GM06990 (cell line): ENCODE results near the gene CEP89.

ENCODE experiments used
- DNase-seq: peaks from one replicate; pipeline ENCODE4 v3.0.0-alpha.2; 2011; ENCODE audit not compliant: insufficient read length; ENCODE audit errors: extremely low read depth
- H3K27me3 ChIP-seq: replicated peaks from 2 replicates; pipeline ENCODE4 v1.6.0; 2011; ENCODE audit warnings: low read length; ENCODE audit not compliant: control insufficient read depth, insufficient read depth
- H3K36me3 ChIP-seq: 2 replicates; pipeline ENCODE4 v1.5.1; 2011; ENCODE audit warnings: low read length; ENCODE audit not compliant: control insufficient read depth, insufficient read depth
- H3K4me3 ChIP-seq: replicated peaks from 2 replicates; pipeline ENCODE4 v1.5.1; 2011; ENCODE audit warnings: low read depth, mild to moderate bottlenecking, control low read depth, low read length
- TF ChIP-seq, protein P1 (sequence below): IDR thresholded peaks from 2 replicates; pipeline ENCODE4 v1.5.1; 2011; ENCODE audit warnings: low read length, control low read depth, mild to moderate bottlenecking, inconsistent platforms; ENCODE audit not compliant: insufficient read depth, poor library complexity, severe bottlenecking

Gene CEP89

DNA sequence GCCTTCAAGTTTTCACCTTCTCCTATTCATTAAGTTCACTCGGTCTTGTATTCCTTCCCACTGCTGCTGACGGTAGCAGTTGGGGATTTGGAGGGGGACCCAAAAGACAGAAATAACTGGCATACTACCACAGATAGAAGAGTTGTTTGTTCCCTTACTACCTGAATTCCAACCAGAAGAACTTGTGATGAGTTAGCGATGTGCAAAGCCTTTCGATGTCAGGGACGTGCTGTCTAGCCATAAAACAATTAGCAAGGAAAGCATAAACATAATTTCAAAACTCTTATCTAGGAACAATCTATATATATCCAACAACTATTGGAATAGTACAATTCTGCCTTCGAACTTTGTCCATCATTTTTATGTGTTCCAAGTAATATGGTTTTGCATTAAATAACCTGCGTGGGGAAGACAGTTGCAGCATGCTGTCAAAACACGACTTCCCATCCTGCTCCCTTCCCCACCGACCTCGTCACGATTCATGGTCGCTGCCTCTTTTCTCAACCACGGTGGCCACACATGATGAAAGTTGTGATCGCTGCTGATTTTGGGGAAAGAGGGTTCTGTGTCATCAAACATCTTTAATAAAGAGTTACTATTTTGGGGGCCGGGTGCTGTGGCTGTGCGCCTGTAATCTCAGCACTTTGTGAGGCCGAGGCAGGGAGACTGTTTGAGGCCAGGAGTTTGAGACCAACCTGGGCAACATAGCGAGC lies 98.4 kb downstream of the CEP89 start:
- TF ChIP-seq, protein P1, sequence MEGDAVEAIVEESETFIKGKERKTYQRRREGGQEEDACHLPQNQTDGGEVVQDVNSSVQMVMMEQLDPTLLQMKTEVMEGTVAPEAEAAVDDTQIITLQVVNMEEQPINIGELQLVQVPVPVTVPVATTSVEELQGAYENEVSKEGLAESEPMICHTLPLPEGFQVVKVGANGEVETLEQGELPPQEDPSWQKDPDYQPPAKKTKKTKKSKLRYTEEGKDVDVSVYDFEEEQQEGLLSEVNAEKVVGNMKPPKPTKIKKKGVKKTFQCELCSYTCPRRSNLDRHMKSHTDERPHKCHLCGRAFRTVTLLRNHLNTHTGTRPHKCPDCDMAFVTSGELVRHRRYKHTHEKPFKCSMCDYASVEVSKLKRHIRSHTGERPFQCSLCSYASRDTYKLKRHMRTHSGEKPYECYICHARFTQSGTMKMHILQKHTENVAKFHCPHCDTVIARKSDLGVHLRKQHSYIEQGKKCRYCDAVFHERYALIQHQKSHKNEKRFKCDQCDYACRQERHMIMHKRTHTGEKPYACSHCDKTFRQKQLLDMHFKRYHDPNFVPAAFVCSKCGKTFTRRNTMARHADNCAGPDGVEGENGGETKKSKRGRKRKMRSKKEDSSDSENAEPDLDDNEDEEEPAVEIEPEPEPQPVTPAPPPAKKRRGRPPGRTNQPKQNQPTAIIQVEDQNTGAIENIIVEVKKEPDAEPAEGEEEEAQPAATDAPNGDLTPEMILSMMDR: no peak

GRCh38 chr19:32872391-32872790 lies 99.4 kb downstream of the CEP89 start:
- DNase-seq: no peak

More for the DNA sequence above, 98.4 kb downstream of the CEP89 start:
- Histone ChIP-seq H3K4me3 (no peak overlapping the region), H3K36me3 (no peaks in the 10 kb centered on the region; the same call in 1 of the 2 replicates), H3K27me3 (no peaks in the 10 kb centered on the region)
- no peak for DNase-seq

DNA sequence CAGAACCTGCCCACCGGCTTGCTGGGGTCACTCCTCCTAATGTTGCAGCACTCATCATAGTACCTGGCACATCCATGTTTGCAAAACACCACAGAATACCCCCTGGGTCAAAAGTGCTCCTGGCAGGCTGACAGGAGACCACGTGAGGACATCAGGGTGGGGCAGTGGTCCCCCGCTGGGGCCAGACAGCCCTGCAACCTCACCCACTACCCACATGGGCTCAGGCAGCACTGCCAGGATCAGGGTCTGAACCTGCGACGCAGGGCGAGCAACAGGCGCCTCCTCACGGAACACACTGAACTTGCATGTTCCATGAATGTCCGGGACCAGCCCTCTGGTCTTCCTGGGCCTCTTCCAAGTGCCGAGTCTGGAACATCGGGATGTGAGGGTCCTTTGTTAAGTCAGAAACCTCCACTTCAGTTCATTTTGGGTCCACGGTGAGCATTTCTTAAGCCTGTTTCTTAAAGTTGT lies 100.7 kb downstream of the CEP89 start:
- no peak for DNase-seq
- Histone ChIP-seq H3K4me3 (no peak overlapping the region), H3K27me3 (no peaks in the 10 kb centered on the region; the same call in 1 of the 2 replicates), H3K36me3 (no peaks in the 10 kb centered on the region)
- TF ChIP-seq, protein P1: no peak

More at GRCh38 chr19:32872391-32872790, 99.4 kb downstream of the CEP89 start:
- TF ChIP-seq, protein P1: no peak
- Histone ChIP-seq H3K36me3 (no peaks in the 10 kb centered on the region; the same call in 1 of the 2 replicates), H3K4me3 (no peak overlapping the region), H3K27me3 (no peaks in the 10 kb centered on the region)

DNA sequence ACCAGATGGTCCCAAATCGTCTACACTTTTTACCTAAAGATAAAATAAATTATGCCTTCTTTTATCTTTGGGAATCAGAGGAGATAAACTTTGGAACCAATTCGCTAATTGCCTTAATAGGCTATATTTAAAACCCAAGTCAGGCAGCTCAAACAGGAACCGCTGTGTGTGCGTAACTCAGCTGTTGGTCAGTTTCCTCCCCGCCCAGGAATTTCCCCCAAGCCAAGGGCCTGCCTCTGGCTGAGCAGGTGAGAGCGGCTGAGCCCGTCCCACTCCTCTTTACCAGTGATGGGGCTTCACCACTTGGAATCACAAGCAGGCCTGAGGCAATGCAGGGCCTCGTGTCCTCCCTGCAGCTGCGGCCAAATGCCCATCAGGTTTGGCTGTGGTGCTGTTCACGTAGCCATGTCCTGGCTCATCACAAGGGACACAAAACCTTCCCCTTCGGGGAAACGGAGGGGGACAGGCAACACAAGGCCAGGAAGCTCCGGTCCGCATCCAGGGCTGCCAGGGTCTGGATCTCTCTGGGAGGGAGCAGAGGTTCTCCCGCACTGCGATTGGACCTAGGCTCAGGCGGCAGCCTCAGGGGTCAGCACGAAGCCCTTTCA lies 101.7 kb downstream of the CEP89 start:
- Histone ChIP-seq H3K27me3 (no peaks in the 10 kb centered on the region; the same call in 1 of the 2 replicates), H3K4me3 (no peak overlapping the region), H3K36me3 (no peaks in the 10 kb centered on the region)
- TF ChIP-seq, protein P1: no peak
- DNase-seq: no peak

- H3K36me3 ChIP-seq: no peaks in the 10 kb centered on the region
- no peak within 1 kb of the TSS for H3K4me3 ChIP-seq
- no peaks in the 10 kb centered on the region; the same call in 1 of the 2 replicates for H3K27me3 ChIP-seq
- no peak for DNase-seq
- TF ChIP-seq, protein P1: no peak
Observed at GRCh38 chr19:32869369-32869965, 102.3 kb downstream of the CEP89 start, which contains the start of gene SLC7A9. TSS of gene SLC7A9 (minus strand) at chr19:32869767. CDS start at chr19:32868534, 1,233 bp downstream.
